K562 (cell line): ENCODE data around the gene MCM7. TPM values are rescaled to one million over a fixed set of nuclear protein-coding genes. Genes with fewer than 3 reads are reported as not detected.

ENCODE experiments used
- CTCFL ChIP-seq: IDR thresholded peaks from 2 replicates; pipeline ENCODE4 v1.6.1; 2011; ENCODE audit warnings: borderline replicate concordance, low read depth, mild to moderate bottlenecking, moderate library complexity, low read length; ENCODE audit not compliant: insufficient read depth, poor library complexity, severe bottlenecking
- DLX4 ChIP-seq: fragments of 250-450 bp; sonication (Bioruptor Pico); IDR thresholded peaks from 2 replicates; pipeline ENCODE4 v1.6.1; 2021; ENCODE audit warnings: mild to moderate bottlenecking
- DMBX1 ChIP-seq: fragments of 250-450 bp; sonication (Bioruptor Pico); IDR thresholded peaks from 2 replicates; pipeline ENCODE4 v1.8.0; 2022; ENCODE audit warnings: inconsistent platforms, mild to moderate bottlenecking, moderate library complexity, borderline replicate concordance
- HMBOX1 ChIP-seq: sonication (generic); IDR thresholded peaks from 2 replicates; pipeline ENCODE4 v1.6.1; 2016
- NKRF ChIP-seq: fragments of 450-650 bp; IDR thresholded peaks from 2 replicates; pipeline ENCODE4 v1.6.1; 2016; ENCODE audit warnings: borderline replicate concordance
- PHTF2 ChIP-seq: fragments of 250-450 bp; sonication (Bioruptor Pico); IDR thresholded peaks from 2 replicates; pipeline ENCODE4 v1.5.0; 2021; ENCODE audit warnings: mild to moderate bottlenecking
- PML ChIP-seq: IDR thresholded peaks from 2 replicates; pipeline ENCODE4 v1.6.1; 2012; ENCODE audit warnings: low read length, inconsistent platforms
- RAD51 ChIP-seq: fragments of 450-650 bp; IDR thresholded peaks from 2 replicates; pipeline ENCODE4 v1.7.1; 2016; ENCODE audit warnings: low read depth, mild to moderate bottlenecking, borderline replicate concordance
- RB1 ChIP-seq: fragments of 450-650 bp; IDR thresholded peaks from 2 replicates; pipeline ENCODE4 v1.6.1; 2017; ENCODE audit warnings: low read depth, mild to moderate bottlenecking
- RFX5 ChIP-seq: IDR thresholded peaks from 2 replicates; pipeline ENCODE4 v1.6.1; 2011; ENCODE audit warnings: low read depth, mild to moderate bottlenecking, improper control_type of control experiment, low read length
- SAP30 ChIP-seq: fragments of 200-600 bp; sonication (generic); IDR thresholded peaks from 2 replicates; pipeline ENCODE4 v1.6.1; 2012; ENCODE audit warnings: borderline replicate concordance, low read depth, mild to moderate bottlenecking, moderate library complexity, low read length, control low read depth, inconsistent platforms; ENCODE audit not compliant: insufficient read depth, poor library complexity, severe bottlenecking
- TRIM25 ChIP-seq: fragments of 450-650 bp; IDR thresholded peaks from 2 replicates; pipeline ENCODE4 v1.7.0; 2016; ENCODE audit warnings: borderline replicate concordance
- ZNF134 ChIP-seq: fragments of 250-450 bp; sonication (Bioruptor Pico); conservative IDR thresholded peaks from 2 replicates; pipeline ENCODE4 v1.4.0; 2020
- polyA plus RNA-seq, 8 experiments: library from polyadenylated mRNA; depleted of rRNA in 4 of 8; stranded (reverse) in 5 of 8; unstranded in 3 of 8; fragments of >200 nt; fragmentation: Nextera tagmentation in 2 of 8; fragmentation: Illumina TruSeq in 1 of 8; extraction: Ambion mirVana in 2 of 8; extraction: Trizol in 1 of 8; gene quantifications; 2 replicates each; pipeline versions ENCODE4 v1.2.1 to v1.2.3, GENCODE V29; 2011 to 2014; ENCODE audit warnings: inconsistent platforms in 1 of 8, missing spikeins in 1 of 8
- total RNA-seq, 7 experiments: library from RNA; depleted of rRNA in 6 of 7; stranded (reverse); fragments of >200 nt in 6 of 7; fragmentation: Illumina TruSeq in 2 of 7; extraction: Trizol in 2 of 7; gene quantifications; 2 replicates each; pipeline versions ENCODE4 v1.2.1 to v1.2.3, GENCODE V29; 2011 to 2021; ENCODE audit warnings: low replicate concordance in 1 of 7

MCM7 gene
- total and polyA plus RNA-seq, 9 of the 15 experiments (the other 6 are each of a cell fraction or from before 2014, with no cell fraction given), result 329 to 856 (median 437) TPM

- no peak for TF ChIP-seq CTCFL
- no peak for TF ChIP-seq NKRF
- TF ChIP-seq RAD51, result no peak
- no peak for TF ChIP-seq PML
- no peak for TF ChIP-seq RFX5
- no peak for TF ChIP-seq RB1
- TF ChIP-seq ZNF134, result no peak
- no peak for TF ChIP-seq DLX4 (CRISPR knock-in tag)
- TF ChIP-seq HMBOX1, result no peak
- TF ChIP-seq TRIM25, result no peak
- TF ChIP-seq PHTF2 (CRISPR knock-in tag), result no peak
- TF ChIP-seq SAP30, result no peak
- 0 out of 2 replicates have a peak, but pooled peaks have one; percentile 26 for TF ChIP-seq DMBX1 (CRISPR knock-in tag)
These were observed 47.0 kb upstream of the MCM7 start (continued) for GRCh38 chr7:100148225-100148558.
